Ectodermal cell (in vitro differentiated cells): ENCODE measurements around the gene ZFAND5.
A peak's percentile ranks its signal among the peaks of the same experiment; 100 is the strongest.

Experiments used
- H3K27ac ChIP-seq: 2 replicates; pipeline ENCODE4 v1.7.0; 2013; ENCODE audit warnings: mild to moderate bottlenecking, low read depth, low read length; ENCODE audit not compliant: insufficient read depth, poor library complexity, severe bottlenecking
- H3K27me3 ChIP-seq: 2 replicates; pipeline ENCODE4 v1.7.0; 2013; ENCODE audit warnings: mild to moderate bottlenecking, low read length; ENCODE audit not compliant: insufficient read depth, control insufficient read depth, poor library complexity, severe bottlenecking
- H3K36me3 ChIP-seq: one replicate; pipeline ENCODE4 v1.7.0; 2013; ENCODE audit warnings: low read length; ENCODE audit not compliant: control insufficient read depth, insufficient read depth
- H3K4me1 ChIP-seq: one replicate; pipeline ENCODE4 v1.7.0; 2013; ENCODE audit warnings: low read length; ENCODE audit not compliant: control insufficient read depth, insufficient read depth
- H3K4me3 ChIP-seq: 2 replicates; pipeline ENCODE4 v1.7.0; 2013; ENCODE audit warnings: low read depth, low read length, control low read depth; ENCODE audit not compliant: insufficient read depth
- H3K9me3 ChIP-seq: 2 replicates; pipeline ENCODE4 v1.7.0; 2013; ENCODE audit warnings: mild to moderate bottlenecking, low read length, moderate library complexity; ENCODE audit not compliant: control insufficient read depth
- WGBS, 2 experiments: methylation state at CpG; one replicate each; pipeline ENCODE4 v1.1.7; 2013; ENCODE audit warnings: missing lambda C conversion rate in 2 of 2; 5-methylcytosine and 5-hydroxymethylcytosine counted together

The ZFAND5 gene

GRCh38 chr9:72332351-72332750, 32.7 kb downstream of the ZFAND5 start:
- 93% methylated on average over 4 of the region's 4 CpGs for WGBS, 2 experiments
- Histone ChIP-seq H3K9me3 (no peaks in the 10 kb centered on the region), H3K4me1 (no peaks in the 10 kb centered on the region), H3K4me3 (no peak overlapping the region), H3K36me3 (no peaks in the 10 kb centered on the region), H3K27ac (no peak overlapping the region), H3K27me3 (no peaks in the 10 kb centered on the region)

- no peaks in the 10 kb centered on the region for H3K36me3 ChIP-seq
- no peaks in the 10 kb centered on the region for H3K27me3 ChIP-seq
- H3K9me3 ChIP-seq, result no peaks in the 10 kb centered on the region
- 93 to 94% methylated on average over 10 of the region's 10 CpGs for WGBS, 2 experiments
- H3K27ac ChIP-seq, result no peak overlapping the region
- H3K4me3 ChIP-seq, result no peak overlapping the region
- H3K4me1 ChIP-seq, result no peaks in the 10 kb centered on the region
These were observed 37.4 kb downstream of the ZFAND5 start for GRCh38 chr9:72327631-72328030.

DNA sequence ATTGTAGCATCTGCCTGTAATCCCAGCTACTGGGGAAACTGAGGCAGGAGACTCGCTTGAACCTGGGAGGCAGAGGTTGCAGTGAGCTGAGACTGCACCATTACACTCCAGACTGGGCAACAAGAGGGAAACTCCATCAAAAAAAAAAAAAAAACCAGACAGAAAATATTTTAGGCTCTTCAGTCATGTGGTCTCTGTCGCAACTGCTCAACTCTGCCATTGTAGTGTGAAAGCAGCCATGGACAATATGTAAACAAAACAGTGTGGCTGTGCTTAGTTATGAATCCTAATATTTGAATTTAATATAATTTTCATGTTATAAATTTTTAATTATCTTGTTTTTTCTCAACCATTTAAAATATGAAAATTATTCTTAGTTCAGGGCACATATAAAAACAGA, 38.4 kb downstream of the ZFAND5 start:
- H3K27ac ChIP-seq, result no peak overlapping the region
- H3K9me3 ChIP-seq, result no peaks in the 10 kb centered on the region
- H3K27me3 ChIP-seq, result no peaks in the 10 kb centered on the region
- no peaks in the 10 kb centered on the region for H3K36me3 ChIP-seq
- 96 to 97% methylated on average over 2 of the region's 2 CpGs for WGBS, 2 experiments
- H3K4me3 ChIP-seq, result no peak overlapping the region
- no peaks in the 10 kb centered on the region for H3K4me1 ChIP-seq

DNA sequence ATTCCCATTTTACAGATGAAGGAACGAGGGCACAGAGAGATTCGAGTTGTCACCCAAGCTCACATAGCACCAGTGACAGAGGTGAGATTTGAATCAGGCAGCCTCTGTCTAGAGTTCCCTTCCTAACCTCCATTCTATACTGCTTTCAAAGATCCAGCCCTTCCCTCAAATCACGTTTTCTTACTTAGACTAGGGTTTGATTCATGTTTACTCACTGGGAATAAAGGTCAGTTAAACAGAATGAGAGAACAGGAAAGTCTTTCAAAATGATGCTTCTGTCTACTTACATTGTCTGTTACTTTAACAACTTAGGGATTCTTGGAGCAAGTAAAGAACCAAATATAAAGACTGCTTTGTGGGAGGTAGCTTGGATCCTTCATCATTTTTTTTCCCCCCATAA, 40.0 kb downstream of the ZFAND5 start:
- 96 to 100% methylated on average over 3 of the region's 3 CpGs for WGBS, 2 experiments
- no peaks in the 10 kb centered on the region for H3K9me3 ChIP-seq
- H3K27ac ChIP-seq, result no peak overlapping the region
- no peaks in the 10 kb centered on the region for H3K36me3 ChIP-seq
- H3K27me3 ChIP-seq, result no peaks in the 10 kb centered on the region
- H3K4me1 ChIP-seq, result no peaks in the 10 kb centered on the region
- H3K4me3 ChIP-seq, result no peak overlapping the region

DNA sequence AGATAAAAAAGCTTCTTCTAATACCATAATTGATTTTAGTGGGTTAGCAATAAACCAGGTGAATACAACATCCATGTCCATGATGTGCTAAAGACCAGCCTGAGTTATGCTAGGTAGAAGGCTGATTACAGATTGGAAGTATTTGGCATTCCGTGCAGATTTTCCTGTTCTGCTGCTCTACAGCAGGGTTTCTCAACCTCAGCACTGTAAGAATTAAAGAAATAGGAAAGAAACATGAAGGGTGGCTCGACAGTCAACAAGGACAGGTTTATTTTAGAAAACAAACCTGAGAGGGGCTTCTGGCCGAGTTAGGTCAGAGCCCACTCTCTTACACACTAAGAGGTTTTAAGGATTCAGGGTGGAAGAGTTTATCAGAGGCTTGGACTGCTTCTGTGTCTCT, 42.3 kb downstream of the ZFAND5 start:
- no peaks in the 10 kb centered on the region for H3K4me1 ChIP-seq
- no peaks in the 10 kb centered on the region for H3K36me3 ChIP-seq
- no peaks in the 10 kb centered on the region for H3K9me3 ChIP-seq
- 96% methylated on average over 3 of the region's 3 CpGs for WGBS, 2 experiments
- H3K4me3 ChIP-seq, result no peak overlapping the region
- H3K27ac ChIP-seq, result no peak overlapping the region
- H3K27me3 ChIP-seq, result no peaks in the 10 kb centered on the region

DNA sequence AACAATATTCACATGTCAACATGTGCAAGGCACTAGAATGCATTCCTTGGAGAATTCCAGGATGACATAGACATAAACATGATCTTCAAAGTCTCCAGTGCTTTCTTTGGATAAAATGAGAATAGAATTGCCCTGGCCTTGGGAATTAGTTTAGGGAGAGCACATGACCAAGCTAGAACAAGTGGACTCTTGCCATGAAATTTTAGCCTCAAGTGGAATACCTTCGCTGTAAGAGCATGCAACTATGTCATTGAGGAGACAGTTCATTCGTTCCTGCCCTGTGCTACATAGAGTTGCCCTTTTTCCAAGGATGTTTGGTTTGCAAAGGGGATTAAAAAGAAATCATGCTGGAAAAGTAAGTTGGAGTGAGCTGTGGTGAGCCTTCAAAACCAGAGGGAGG, 42.7 kb downstream of the ZFAND5 start:
- no peaks in the 10 kb centered on the region for H3K9me3 ChIP-seq
- H3K4me3 ChIP-seq, result no peak overlapping the region
- H3K27me3 ChIP-seq, result no peaks in the 10 kb centered on the region
- H3K36me3 ChIP-seq, result no peaks in the 10 kb centered on the region
- 86 to 92% methylated on average over 2 of the region's 2 CpGs for WGBS, 2 experiments
- no peak overlapping the region for H3K27ac ChIP-seq
- H3K4me1 ChIP-seq, result no peaks in the 10 kb centered on the region

GRCh38 chr9:72315510-72316311, 49.3 kb downstream of the ZFAND5 start:
- Histone ChIP-seq H3K4me3 (no peak overlapping the region), H3K27ac (peak overlapping the region; percentile 58), H3K27me3 (no peaks in the 10 kb centered on the region), H3K36me3 (no peaks in the 10 kb centered on the region), H3K9me3 (no peaks in the 10 kb centered on the region), H3K4me1 (peaks cover 15% of the 10 kb centered on the region)
- 14 to 21% methylated on average over 9 to 10 of the region's 10 CpGs for WGBS, 2 experiments

DNA sequence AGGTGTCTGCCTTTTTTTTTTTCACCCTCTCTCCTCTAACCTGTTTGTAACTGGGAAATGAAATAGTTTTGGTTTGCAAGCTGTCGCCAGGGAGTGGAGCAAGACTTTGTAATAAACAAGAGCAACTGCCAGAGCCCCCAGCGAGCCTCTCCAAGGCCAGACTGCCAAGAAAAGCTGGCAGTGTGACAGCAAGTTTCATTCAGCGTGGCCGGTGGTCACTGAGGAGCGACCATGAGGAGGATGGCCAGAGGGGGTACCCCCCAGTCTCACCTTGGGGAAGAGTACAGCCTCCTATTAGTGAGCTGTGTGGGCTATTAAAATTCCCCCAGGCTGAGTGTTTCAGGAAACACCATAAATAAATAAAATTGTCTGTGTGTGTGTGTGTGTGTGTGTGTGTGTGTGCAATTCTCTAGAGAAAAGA, 49.9 kb downstream of the ZFAND5 start:
- Histone ChIP-seq H3K27me3 (no peaks in the 10 kb centered on the region), H3K9me3 (no peaks in the 10 kb centered on the region), H3K4me1 (peaks cover 15% of the 10 kb centered on the region), H3K4me3 (no peak overlapping the region), H3K36me3 (no peaks in the 10 kb centered on the region), H3K27ac (no peak overlapping the region)
- WGBS, 2 experiments, result 66 to 71% methylated on average over 5 of the region's 5 CpGs

DNA sequence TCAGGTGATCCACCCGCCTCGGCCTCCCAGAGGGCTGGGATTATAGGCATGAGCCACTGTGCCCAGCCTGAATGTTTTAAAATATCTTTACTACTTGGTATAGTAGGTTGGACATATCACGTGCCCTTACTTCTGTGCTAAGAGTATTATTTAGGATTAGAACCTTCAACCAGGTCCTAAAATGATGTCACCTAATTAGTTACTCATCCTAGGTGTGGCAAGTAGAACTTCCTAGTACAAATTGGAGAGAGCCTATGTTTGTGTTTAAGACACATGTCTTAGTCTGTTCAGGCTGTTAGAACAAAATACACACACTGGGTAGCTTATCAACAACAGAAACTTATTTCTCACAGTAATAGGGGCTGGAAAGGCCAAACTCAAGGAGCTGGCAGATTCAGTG, 51.5 kb downstream of the ZFAND5 start:
- Histone ChIP-seq H3K36me3 (no peaks in the 10 kb centered on the region), H3K4me1 (peaks cover 15% of the 10 kb centered on the region), H3K9me3 (no peaks in the 10 kb centered on the region), H3K27me3 (no peaks in the 10 kb centered on the region), H3K4me3 (no peak overlapping the region), H3K27ac (no peak overlapping the region)
- 96 to 99% methylated on average over 3 of the region's 3 CpGs for WGBS, 2 experiments

- peaks cover 15% of the 10 kb centered on the region for H3K4me1 ChIP-seq
- no peaks in the 10 kb centered on the region for H3K36me3 ChIP-seq
- no peak overlapping the region for H3K4me3 ChIP-seq
- H3K9me3 ChIP-seq, result no peaks in the 10 kb centered on the region
- 84 to 90% methylated on average over 9 to 10 of the region's 10 CpGs for WGBS, 2 experiments
- H3K27ac ChIP-seq, result no peak overlapping the region
- H3K27me3 ChIP-seq, result no peaks in the 10 kb centered on the region
These were observed 52.5 kb downstream of the ZFAND5 start for GRCh38 chr9:72312386-72312987.
